ENCODE measurements around the gene RAN. TPM values are rescaled to one million over a fixed set of nuclear protein-coding genes. Genes with fewer than 3 reads are reported as not detected.
A peak's percentile ranks its signal among the peaks of the same experiment; 100 is the strongest.
"Not testable (repeated sequence)": the region's sequence is repeated elsewhere in the genome, so short reads cannot be mapped to it uniquely, and the experiment has no call there.

RAN gene
- total and polyA plus RNA-seq, 4 experiments from 2014 or later: 289 to 868 (median 542) TPM

GRCh38 chr12:130838284-130838950 lies 33.4 kb upstream of the RAN start:
- peak overlapping the region; percentile 82 to 86 (median 84) for H3K4me3 Mint-ChIP-seq
- peaks cover 0 to 2% (median 0%) of the 10 kb centered on the region in 8 donors for H3K9me3 Mint-ChIP-seq
- intact Hi-C loops (cut with micrococcal nuclease): loop anchor here (2.0 kb wide), 1 partner anchor 20 kb away; no protein-coding TSS in a partner anchor
- H3K4me3 ChIP-seq (ENCODE audit: low read length in 2 of 2): peak overlapping the region; percentile 34 to 57
- no peaks in the 10 kb centered on the region for H3K36me3 ChIP-seq (ENCODE audit: insufficient read depth, low read length)
- H3K27me3 ChIP-seq (ENCODE audit: insufficient read depth, low read length): no peaks in the 10 kb centered on the region
- H3K27ac Mint-ChIP-seq: peak overlapping the region; percentile 41 to 94 (median 77)
- ChIA-PET CTCF (ENCODE audit: partially characterized antibody) (interaction anchor here (1.2 to 6.4 kb wide), 5 partner anchors 13 to 294 kb away, joined by 3 to 62 read pairs (median 11); no protein-coding TSS in a partner anchor), POLR2A (ENCODE audit: partially characterized antibody) (interaction anchor here (0.8 to 3.8 kb wide), 4 partner anchors 12 to 36 kb away, joined by 3 to 22 read pairs (median 6); partner anchors contain the start of gene RAN)
- H3K27me3 Mint-ChIP-seq: no peaks in the 10 kb centered on the region
- H3K9me3 ChIP-seq (ENCODE audit: control insufficient read depth in 1 of 2, low read length in 2 of 2): no peaks in the 10 kb centered on the region
- H3K4me1 Mint-ChIP-seq: peaks cover 23 to 37% (median 31%) of the 10 kb centered on the region in 4 donors
- peak in 4 of 5 donors; percentile 22 to 35 (median 30) for DNase-seq
- H3K27ac ChIP-seq (ENCODE audit: low read depth, low read length): peak overlapping the region; percentile 52
- peaks cover 17% of the 10 kb centered on the region for H3K4me1 ChIP-seq (ENCODE audit: insufficient read depth, low read length)
- H3K36me3 Mint-ChIP-seq: peaks cover 0 to 3% of the 10 kb centered on the region in 2 donors

GRCh38 chr12:130838951-130839769 lies 32.7 kb upstream of the RAN start, which contains the start of gene STX2:
STX2 (minus strand) TSS chr12:130839250; CDS start chr12:130839099, 151 bp downstream.
- Mint-ChIP-seq H3K27me3 (no peaks in the 10 kb centered on the region), H3K4me3 (peak within 1 kb of the TSS; percentile 82 to 90 (median 86)), H3K4me1 (peaks cover 23 to 34% (median 30%) of the 10 kb centered on the region in 4 donors), H3K36me3 (peaks cover 0 to 3% of the 10 kb centered on the region in 2 donors), H3K27ac (peak within 1 kb of the TSS; percentile 77 to 96 (median 95)), H3K9me3 (peaks cover 0 to under 1% (median 0%) of the 10 kb centered on the region in 8 donors)
- Histone ChIP-seq H3K36me3 (ENCODE audit: insufficient read depth, low read length) (no peaks in the 10 kb centered on the region), H3K27me3 (ENCODE audit: insufficient read depth, low read length) (no peaks in the 10 kb centered on the region), H3K4me1 (ENCODE audit: insufficient read depth, low read length) (peaks cover 17% of the 10 kb centered on the region), H3K4me3 (ENCODE audit: low read length in 2 of 2) (peak within 1 kb of the TSS; percentile 34 to 57), H3K27ac (ENCODE audit: low read depth, low read length) (peak within 1 kb of the TSS; percentile 52), H3K9me3 (ENCODE audit: control insufficient read depth in 1 of 2, low read length in 2 of 2) (no peaks in the 10 kb centered on the region)
- peak; percentile 82 to 94 (median 90) for DNase-seq
- CTCF ChIA-PET (ENCODE audit: partially characterized antibody): interaction anchor here (0.9 to 6.4 kb wide), 9 partner anchors 8 to 294 kb away, joined by 4 to 62 read pairs (median 7); no protein-coding TSS in a partner anchor
- intact Hi-C loops (cut with micrococcal nuclease): loop anchor here (1.0 to 2.0 kb wide), 3 partner anchors 20 to 42 kb away; no protein-coding TSS in a partner anchor
- POLR2A ChIA-PET (ENCODE audit: partially characterized antibody): interaction anchor here (1.5 to 3.8 kb wide), 3 partner anchors 13 to 32 kb away, joined by 5 to 22 read pairs (median 6); partner anchors contain the start of gene RAN

- peak overlapping the region; percentile 77 to 96 (median 95) for H3K27ac Mint-ChIP-seq
- H3K27me3 Mint-ChIP-seq: no peaks in the 10 kb centered on the region
- intact Hi-C loops (cut with micrococcal nuclease): loop anchor here (1.0 to 2.0 kb wide), 3 partner anchors 21 to 43 kb away; no protein-coding TSS in a partner anchor
- H3K4me1 ChIP-seq (ENCODE audit: insufficient read depth, low read length): peaks cover 17% of the 10 kb centered on the region
- peaks cover 0 to 3% of the 10 kb centered on the region in 2 donors for H3K36me3 Mint-ChIP-seq
- H3K36me3 ChIP-seq (ENCODE audit: insufficient read depth, low read length): no peaks in the 10 kb centered on the region
- peak overlapping the region in 1 of 2 donors; percentile 49 for H3K4me3 ChIP-seq (ENCODE audit: low read length in 2 of 2)
- peaks cover 22 to 34% (median 29%) of the 10 kb centered on the region in 4 donors for H3K4me1 Mint-ChIP-seq
- H3K9me3 ChIP-seq (ENCODE audit: control insufficient read depth in 1 of 2, low read length in 2 of 2): no peaks in the 10 kb centered on the region
- ChIA-PET POLR2A (ENCODE audit: partially characterized antibody) (interaction anchor here (2.0 to 3.8 kb wide), 2 partner anchors 28 to 31 kb away, joined by 6 to 22 read pairs; partner anchors contain the start of gene RAN), CTCF (ENCODE audit: partially characterized antibody) (interaction anchor here (0.9 to 6.4 kb wide), 6 partner anchors 9 to 31 kb away, joined by 4 to 62 read pairs (median 4); no protein-coding TSS in a partner anchor)
- H3K27me3 ChIP-seq (ENCODE audit: insufficient read depth, low read length): no peaks in the 10 kb centered on the region
- no peaks in the 10 kb centered on the region for H3K9me3 Mint-ChIP-seq
- peak overlapping the region; percentile 73 to 90 (median 86) for H3K4me3 Mint-ChIP-seq
- peak overlapping the region; percentile 42 for H3K27ac ChIP-seq (ENCODE audit: low read depth, low read length)
- no peak for DNase-seq
These were observed 32.0 kb upstream of the RAN start for GRCh38 chr12:130839770-130840404.

- H3K36me3 Mint-ChIP-seq: no peaks in the 10 kb centered on the region
- no peaks in the 10 kb centered on the region for H3K36me3 ChIP-seq (ENCODE audit: insufficient read depth, low read length)
- no peaks in the 10 kb centered on the region for H3K9me3 Mint-ChIP-seq
- H3K27ac ChIP-seq (ENCODE audit: low read depth, low read length): no peak overlapping the region
- H3K27me3 ChIP-seq (ENCODE audit: insufficient read depth, low read length): no peaks in the 10 kb centered on the region
- DNase-seq: no peak
- ChIA-PET CTCF (ENCODE audit: partially characterized antibody) (interaction anchor here (1.0 to 2.2 kb wide), 5 partner anchors 17 to 259 kb away, joined by 3 to 7 read pairs (median 4); no protein-coding TSS in a partner anchor), POLR2A (ENCODE audit: partially characterized antibody) (no interaction called here)
- peaks cover 0 to 3% of the 10 kb centered on the region in 2 donors for H3K27me3 Mint-ChIP-seq
- no peaks in the 10 kb centered on the region for H3K9me3 ChIP-seq (ENCODE audit: control insufficient read depth in 1 of 2, low read length in 2 of 2)
- peak overlapping the region in 1 of 7 donors; percentile 44 for H3K27ac Mint-ChIP-seq
- H3K4me3 Mint-ChIP-seq: no peak overlapping the region
- no peaks in the 10 kb centered on the region for H3K4me1 ChIP-seq (ENCODE audit: insufficient read depth, low read length)
- intact Hi-C loops (cut with micrococcal nuclease): no loop called here
- H3K4me3 ChIP-seq (ENCODE audit: low read length in 2 of 2): no peak overlapping the region
- no peaks in the 10 kb centered on the region for H3K4me1 Mint-ChIP-seq
These were observed 25.5 kb upstream of the RAN start for GRCh38 chr12:130846369-130846768.

GRCh38 chr12:130847112-130847511 lies 24.8 kb upstream of the RAN start:
- Histone ChIP-seq H3K9me3 (ENCODE audit: control insufficient read depth in 1 of 2, low read length in 2 of 2) (no peaks in the 10 kb centered on the region), H3K4me3 (ENCODE audit: low read length in 2 of 2) (no peak overlapping the region), H3K4me1 (ENCODE audit: insufficient read depth, low read length) (no peaks in the 10 kb centered on the region), H3K36me3 (ENCODE audit: insufficient read depth, low read length) (no peaks in the 10 kb centered on the region), H3K27ac (ENCODE audit: low read depth, low read length) (no peak overlapping the region), H3K27me3 (ENCODE audit: insufficient read depth, low read length) (no peaks in the 10 kb centered on the region)
- intact Hi-C loops (cut with micrococcal nuclease): no loop called here
- ChIA-PET POLR2A (ENCODE audit: partially characterized antibody) (no interaction called here), CTCF (ENCODE audit: partially characterized antibody) (interaction anchor here (1.0 to 1.6 kb wide), 2 partner anchors 27 to 258 kb away, joined by 3 to 4 read pairs; no protein-coding TSS in a partner anchor)
- DNase-seq: no peak
- Mint-ChIP-seq H3K36me3 (no peaks in the 10 kb centered on the region), H3K4me3 (no peak overlapping the region), H3K9me3 (no peaks in the 10 kb centered on the region), H3K27me3 (peaks cover 0 to 3% of the 10 kb centered on the region in 2 donors), H3K27ac (no peak overlapping the region), H3K4me1 (no peaks in the 10 kb centered on the region)

GRCh38 chr12:130848105-130848504 lies 23.8 kb upstream of the RAN start:
- H3K4me1 ChIP-seq (ENCODE audit: insufficient read depth, low read length); H3K9me3 Mint-ChIP-seq; H3K36me3 Mint-ChIP-seq; DNase-seq; H3K4me1 Mint-ChIP-seq; H3K4me3 Mint-ChIP-seq; intact Hi-C loops (cut with micrococcal nuclease); H3K27me3 ChIP-seq (ENCODE audit: insufficient read depth, low read length); H3K4me3 ChIP-seq (ENCODE audit: low read length in 2 of 2); CTCF ChIA-PET (ENCODE audit: partially characterized antibody); H3K27me3 Mint-ChIP-seq; POLR2A ChIA-PET (ENCODE audit: partially characterized antibody); H3K27ac ChIP-seq (ENCODE audit: low read depth, low read length); H3K36me3 ChIP-seq (ENCODE audit: insufficient read depth, low read length); H3K27ac Mint-ChIP-seq; H3K9me3 ChIP-seq (ENCODE audit: control insufficient read depth in 1 of 2, low read length in 2 of 2): not testable (repeated sequence)

All from CD4-positive, alpha-beta memory T cell (primary cell).